Right ventricle myocardium inferior (tissue), 1 donor: Measurements from ENCODE around the gene RUNX2. TPM values are rescaled to one million over a fixed set of nuclear protein-coding genes. Genes with fewer than 3 reads are reported as not detected.

Experiments
- ATAC-seq: fragments of 200-7000 bp; cut with Tn5 transposase; one replicate; pipeline ENCODE4 v1.9.1; 2020; ENCODE audit warnings: mild to moderate bottlenecking, moderate library complexity
- DNase-seq: peaks from one replicate; pipeline ENCODE4 v3.0.0; 2021; ENCODE audit errors: missing footprints
- intact Hi-C: fragments of 100-400 bp; cut with DNase I; formaldehyde crosslinking; loops from one replicate; pipeline ENCODE4 v1.11.0; 2022
- total RNA-seq: library from RNA; stranded (reverse); fragmentation: NEBNext Ultra II Directional; extraction: Animal tissue kit (Norgen Biotek cat#: 25700); gene quantifications from one replicate; pipeline ENCODE4 v1.2.1, GENCODE V29; 2021
- donor health status: DM: no; HTN: yes; CAD: no; lungs with severe emphysema.

RUNX2 gene
- total RNA-seq, 1 donor from 2014 or later: 0.43 TPM

DNA sequence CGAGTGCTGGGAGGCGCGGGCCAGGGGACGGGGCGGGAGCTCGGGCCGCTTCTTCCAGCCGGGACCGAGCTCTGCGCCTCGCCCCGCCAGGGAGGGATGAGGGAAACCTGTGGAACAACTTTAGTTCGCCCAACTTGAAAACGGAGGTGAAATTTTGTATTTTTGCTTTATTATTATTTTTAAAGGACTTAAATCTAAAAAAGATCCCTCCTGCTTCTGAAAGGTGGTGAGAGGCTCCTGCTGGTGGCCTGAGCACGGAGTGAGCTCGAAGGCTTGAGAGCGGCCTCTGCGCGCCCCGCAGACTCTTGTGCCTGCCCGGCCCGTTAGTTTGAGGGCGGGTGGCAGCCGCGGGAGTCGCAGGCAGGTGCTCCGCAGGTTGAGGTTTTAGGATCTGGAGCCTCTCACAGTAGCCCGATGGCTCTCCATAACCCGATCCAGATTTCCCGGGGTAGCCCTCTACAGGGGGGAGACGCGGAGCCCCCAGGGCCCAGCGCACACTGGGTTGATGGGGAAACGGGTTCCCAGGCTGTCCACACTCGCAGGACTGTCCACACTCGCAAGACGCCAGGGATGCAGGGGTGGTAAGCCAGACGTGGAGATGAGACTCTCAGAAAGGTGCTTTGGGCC lies 95.8 kb downstream of the RUNX2 start:
- ATAC-seq (no peak), DNase-seq (peak; percentile 79)
- intact Hi-C loops: loop anchor here (2.0 to 5.0 kb wide), 4 partner anchors 47 to 498 kb away; partner anchors contain the start of gene SUPT3H

- intact Hi-C loops: loop anchor here (5.0 kb wide), 3 partner anchors 47 to 498 kb away; partner anchors contain the start of gene SUPT3H
- ATAC-seq (no peak), DNase-seq (peak; percentile 34)
Measured at GRCh38 chr6:45424451-45424861, 96.3 kb downstream of the RUNX2 start.

DNA sequence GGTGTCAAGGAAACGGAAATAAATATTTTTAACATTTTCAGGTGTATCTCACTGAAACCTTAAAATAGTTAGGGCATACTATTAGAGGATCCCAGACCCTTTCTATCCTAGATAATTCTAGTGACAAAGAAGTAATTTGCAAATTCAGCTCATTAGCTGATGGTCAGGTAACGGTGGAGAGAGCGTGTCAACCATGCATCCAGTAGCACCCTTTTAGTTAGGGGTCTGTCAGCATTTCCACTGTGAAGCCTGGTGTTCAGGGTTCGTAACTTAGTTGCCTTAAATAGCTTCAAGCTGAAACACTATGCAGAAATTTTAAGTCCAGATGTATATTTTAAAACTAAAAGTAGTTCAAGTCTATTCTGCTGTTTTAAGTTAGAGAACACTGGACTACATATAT lies 98.1 kb downstream of the RUNX2 start:
- DNase-seq (no peak), ATAC-seq (no peak)
- intact Hi-C loops: no loop called here

DNA sequence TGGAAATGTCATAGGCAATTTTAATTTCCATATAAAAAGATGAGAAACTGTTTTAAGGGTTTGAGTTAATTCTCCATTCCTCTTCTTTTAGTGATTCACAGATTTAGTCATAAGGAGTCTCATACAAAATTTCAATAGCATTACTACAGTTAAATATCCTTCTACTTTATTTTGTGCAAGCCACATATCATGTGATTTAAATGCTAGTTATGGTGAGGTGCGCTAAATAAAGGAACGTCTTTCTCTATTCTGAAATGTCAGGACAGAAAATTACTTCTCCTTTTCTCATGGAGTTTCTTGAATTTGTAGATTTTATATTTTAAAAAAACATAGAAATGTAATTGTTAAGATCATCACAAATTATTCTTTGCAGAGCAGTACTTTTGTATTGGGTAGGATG lies 99.6 kb downstream of the RUNX2 start:
- intact Hi-C loops: no loop called here
- DNase-seq: no peak
- no peak for ATAC-seq

DNA sequence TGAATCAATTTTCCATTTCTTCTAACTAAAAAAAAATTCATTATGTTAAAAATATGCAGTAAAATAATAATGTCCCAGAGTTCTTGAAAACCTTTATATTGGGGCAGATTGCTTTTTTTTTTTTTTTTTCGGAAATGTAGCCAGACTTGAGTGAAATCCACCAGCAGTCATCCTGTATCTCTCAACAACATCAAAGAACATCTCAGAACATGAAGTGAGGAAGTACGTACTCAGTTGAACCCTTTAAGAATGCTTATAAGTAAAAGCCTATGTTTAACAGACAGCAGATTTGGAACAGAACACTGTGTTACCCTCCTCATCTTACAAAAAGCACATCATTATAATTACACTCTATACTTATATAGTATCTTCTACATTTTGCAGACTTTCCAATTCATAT lies 100.6 kb downstream of the RUNX2 start:
- ATAC-seq: no peak
- intact Hi-C loops: no loop called here
- no peak for DNase-seq

DNA sequence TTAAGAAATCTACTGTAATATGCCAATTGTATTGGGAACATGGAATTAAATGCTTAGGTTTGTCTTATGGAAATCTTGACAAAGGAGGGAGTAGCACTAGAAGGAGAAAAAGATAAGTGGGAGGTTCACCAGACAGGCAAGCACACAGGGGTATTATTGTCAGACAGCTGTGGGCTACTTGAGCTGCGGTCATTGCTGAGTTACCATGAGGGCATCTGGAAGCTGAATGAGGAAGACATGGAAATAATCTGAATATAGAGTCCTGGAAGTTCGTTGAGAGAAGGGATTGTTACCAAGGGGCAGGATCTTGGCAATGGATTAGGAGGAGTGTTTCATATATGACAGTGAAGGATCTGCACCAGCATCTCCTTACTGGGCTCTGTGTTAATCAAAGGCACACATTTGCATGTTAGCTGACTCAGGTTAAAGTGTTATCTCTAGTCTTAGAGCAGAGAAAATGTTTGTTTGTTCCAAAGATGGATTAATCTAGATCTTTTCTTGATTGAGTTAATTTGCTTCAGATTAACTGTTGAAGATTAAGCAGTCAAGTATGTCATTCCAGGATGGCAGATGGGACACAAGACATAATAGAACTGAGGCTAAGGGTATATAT lies 102.6 kb downstream of the RUNX2 start:
- ATAC-seq: no peak
- DNase-seq: no peak
- intact Hi-C loops: no loop called here

GRCh38 chr6:45431317-45432065 lies 103.4 kb downstream of the RUNX2 start:
- no peak for DNase-seq
- no peak for ATAC-seq
- intact Hi-C loops: no loop called here

- ATAC-seq: no peak
- no peak for DNase-seq
- intact Hi-C loops: no loop called here
Measured at GRCh38 chr6:45432977-45433376, 104.8 kb downstream of the RUNX2 start.

DNA sequence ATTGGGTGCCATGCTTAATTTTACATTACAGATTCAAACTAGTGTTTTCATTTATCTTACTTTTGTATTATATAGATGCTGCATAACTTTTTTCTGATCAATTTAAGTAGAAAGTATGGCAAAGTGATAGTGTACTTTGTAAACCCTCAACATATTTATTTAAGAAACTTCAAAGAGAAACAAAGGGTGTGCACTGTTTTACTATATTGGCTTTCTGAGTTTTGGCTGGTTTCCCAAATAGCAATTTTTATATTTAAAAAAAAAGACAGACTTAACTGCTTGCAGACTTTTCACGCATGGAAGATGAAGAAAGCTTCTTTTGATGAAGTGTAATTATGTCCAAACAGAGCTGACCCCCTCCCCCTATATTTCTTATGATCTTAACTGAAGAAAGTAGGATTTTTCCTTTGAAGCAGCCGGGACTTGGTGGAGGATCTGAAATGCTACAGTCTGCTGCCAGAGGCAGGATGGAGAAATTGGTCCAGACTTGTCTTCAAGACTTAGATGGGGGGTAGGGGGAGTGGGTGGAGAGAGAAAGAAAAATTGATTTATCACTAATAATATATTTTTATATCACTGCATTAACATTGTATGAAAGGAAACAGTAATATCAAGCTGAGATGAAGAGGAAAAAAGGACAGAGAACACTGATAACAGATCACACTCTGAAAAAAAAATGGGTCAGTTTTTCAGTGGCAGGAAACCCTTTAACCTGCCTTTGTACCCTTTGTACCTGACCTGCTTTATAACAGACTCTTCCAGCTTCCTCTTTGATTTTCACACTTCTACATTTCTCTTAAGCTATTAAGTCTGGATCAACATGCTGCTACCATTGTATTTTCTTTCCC lies 105.6 kb downstream of the RUNX2 start:
- intact Hi-C loops: no loop called here
- no peak for DNase-seq
- no peak for ATAC-seq

DNA sequence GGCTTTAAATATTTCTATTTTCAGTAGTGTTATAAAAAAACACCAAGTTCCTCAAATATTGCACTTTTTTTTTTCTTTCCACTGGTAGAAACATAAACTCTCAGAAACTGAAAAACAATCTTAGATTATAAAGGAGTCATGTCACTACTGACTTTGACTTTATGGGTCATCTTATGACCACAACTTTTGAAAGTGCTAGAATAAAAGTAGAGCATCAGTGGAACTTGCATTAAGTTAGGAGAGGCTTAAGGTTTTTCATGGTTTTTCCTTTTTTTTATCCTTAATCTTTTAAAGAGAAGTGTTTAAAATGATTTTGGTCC lies 106.2 kb downstream of the RUNX2 start:
- intact Hi-C loops: no loop called here
- no peak for ATAC-seq

DNA sequence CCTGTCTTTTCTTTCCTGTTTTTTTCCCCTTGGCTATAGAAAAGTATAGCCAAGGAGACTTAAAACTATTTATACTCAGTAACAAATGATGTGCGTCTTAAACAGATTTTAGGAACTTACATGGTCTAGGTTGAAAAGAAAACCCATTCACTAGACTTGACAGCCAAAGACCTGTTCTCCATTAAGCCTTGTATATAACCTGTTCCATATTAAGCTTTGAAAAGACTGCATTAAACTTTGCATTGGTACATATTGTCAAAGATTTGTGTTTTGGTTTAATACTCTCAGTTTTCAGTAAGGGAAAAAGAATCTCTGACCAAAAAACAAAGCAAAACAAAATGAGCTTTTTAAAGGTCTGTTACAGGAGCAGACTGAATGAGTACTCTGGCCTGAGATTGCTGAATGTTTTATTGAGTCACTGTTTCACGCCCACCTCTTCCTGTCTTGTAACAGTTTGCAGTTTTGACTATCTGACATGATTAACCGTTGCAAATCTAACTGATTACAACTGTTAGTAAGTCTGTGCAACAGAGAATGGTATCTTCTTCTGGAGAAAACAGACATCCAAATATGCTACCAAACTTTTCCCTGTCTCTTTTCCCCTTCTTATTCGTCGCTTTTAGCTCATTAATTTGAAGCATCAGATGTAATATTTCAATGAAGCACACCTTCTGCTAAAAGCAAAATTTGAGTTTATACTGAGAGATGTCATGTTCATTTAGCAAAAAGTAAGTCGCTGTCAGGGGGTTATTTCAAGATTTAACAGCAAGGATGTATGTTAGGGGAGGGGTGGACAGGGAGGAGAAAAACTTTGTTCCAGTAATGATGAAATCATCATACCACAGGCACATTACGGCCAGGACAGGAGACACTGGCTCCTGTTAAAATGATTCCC lies 108.7 kb downstream of the RUNX2 start:
- ATAC-seq (peak; percentile 48), DNase-seq (no peak)
- intact Hi-C loops: no loop called here

More for the DNA sequence above, 106.2 kb downstream of the RUNX2 start:
- no peak for DNase-seq

GRCh38 chr6:45437439-45437815 lies 109.3 kb downstream of the RUNX2 start:
- intact Hi-C loops: no loop called here
- ATAC-seq (no peak), DNase-seq (no peak)

DNA sequence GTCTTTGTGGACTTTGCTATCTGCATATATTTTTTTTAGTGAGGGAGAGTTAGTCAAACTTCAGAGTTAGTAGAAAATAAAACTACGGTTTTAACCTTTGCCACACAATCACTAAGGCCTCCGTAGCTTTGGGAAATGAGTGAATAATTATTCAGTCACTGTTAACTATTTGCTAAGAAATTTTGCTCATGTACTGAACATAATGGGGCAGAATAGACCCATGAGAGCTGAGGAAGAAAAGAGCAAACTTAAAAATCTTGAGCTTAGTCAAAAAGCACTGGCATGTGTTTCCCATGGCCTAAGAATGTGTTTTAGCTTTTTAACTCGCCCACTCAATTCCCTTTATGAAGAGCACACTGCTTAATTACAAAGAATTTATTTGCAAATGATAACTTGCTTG lies 110.0 kb downstream of the RUNX2 start:
- ATAC-seq: no peak
- intact Hi-C loops: no loop called here

DNA sequence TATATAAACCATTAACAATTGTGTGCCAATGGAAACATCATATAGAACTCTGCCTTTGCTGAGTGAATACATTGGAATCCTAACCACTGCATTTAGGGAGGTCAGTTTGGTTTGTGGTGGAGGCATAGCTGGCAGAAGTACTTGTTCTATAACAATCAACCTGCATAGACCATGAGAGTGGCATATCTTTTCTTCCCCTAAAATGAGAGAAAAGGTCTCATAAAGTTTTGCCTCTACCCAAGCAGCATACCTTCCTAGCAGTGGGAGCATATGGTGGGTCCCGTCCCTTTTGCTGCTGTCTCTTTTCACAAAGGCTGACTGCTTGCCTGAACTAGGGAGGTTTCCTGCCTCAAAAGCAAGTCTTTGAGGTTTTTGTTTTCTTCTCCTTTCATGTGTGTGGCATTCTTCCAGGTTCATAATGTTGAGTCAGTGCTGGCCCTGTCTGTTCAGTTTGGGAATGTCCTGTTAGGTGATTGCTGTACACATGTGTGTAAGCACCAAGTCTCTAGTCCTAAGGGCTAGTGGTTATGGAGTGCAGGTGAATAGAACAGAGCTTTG lies 110.8 kb downstream of the RUNX2 start:
- no peak for ATAC-seq
- DNase-seq: no peak
- intact Hi-C loops: no loop called here

More for the DNA sequence above, 110.0 kb downstream of the RUNX2 start:
- DNase-seq: no peak

DNA sequence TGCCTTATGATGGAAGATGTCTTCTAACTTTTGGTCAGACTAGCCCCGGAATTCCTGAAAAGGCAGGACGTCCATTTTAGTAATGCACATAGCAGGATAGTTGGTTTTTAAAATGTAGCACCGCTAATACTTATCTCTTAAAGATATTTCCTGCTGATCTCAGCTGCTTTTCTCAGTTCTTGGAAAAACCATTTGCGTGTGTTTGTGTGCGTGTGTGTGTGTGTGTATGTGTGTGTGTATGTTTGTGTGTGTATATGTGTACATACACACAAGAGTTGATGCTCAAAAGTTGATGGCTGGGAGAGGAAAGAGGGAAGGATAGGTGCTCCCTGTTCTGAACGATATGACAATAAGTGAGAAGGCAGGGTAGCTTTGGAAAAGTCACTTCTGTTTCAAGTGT lies 111.3 kb downstream of the RUNX2 start:
- no peak for DNase-seq
- intact Hi-C loops: no loop called here
- ATAC-seq: no peak

DNA sequence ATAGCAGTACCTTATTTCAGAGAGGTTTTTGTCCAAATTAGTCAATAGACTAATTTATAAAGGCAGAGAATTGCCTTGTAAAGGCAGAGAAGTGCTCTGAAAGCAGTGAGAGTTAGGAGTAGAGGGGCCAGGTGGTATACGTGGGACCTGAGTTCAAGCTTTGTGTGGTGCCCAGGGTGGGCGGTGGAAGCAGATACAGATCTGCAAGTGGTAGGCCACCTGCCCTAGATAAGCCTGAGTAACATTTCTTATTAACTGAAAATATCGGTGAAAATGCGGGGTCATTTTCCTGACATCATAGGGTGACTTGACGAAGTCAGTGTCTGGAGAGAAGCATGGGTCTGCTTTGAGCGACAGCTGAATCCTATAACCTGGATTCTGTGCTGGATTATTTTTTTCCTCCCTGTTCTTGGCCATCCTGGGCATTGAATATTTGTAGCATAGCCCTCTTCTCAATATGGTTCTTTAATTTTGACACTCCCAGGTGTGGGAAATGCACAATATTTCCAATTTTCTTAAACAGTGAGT lies 111.8 kb downstream of the RUNX2 start:
- ATAC-seq (no peak), DNase-seq (no peak)
- intact Hi-C loops: no loop called here

DNA sequence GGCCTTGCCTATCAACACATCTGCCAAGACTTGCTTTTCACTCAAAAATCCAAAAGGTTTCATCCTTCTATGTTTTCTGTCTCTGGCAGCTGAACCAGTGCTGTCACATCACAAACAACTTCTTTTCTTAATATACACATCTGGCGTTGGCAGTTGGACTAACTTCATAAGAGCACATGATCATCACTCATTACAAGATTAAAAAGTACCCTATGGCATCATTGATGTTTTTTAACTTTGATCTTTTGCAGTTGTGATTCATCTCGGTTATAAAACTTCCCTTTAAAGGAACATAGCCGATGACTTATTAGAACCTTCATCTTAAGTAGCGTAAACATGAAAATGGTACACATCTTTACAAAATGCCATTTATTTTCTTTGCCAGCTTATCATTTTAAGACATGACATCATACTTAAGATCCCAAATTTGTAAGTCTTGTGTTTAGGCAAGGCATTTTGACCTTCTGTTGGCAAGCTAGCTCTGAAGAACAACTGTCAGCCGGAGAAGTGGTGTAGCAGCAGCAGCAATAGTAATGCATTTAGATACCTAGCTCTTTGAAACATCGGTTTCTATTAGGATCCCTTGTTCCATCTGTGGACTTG lies 113.8 kb downstream of the RUNX2 start:
- intact Hi-C loops: no loop called here
- no peak for ATAC-seq
- DNase-seq: no peak

- no peak for DNase-seq
- intact Hi-C loops: no loop called here
- no peak for ATAC-seq
Measured at GRCh38 chr6:45442716-45443115, 114.6 kb downstream of the RUNX2 start.
